Heart left ventricle (tissue), 16 donors: Measurements from ENCODE around the gene ARF4. TPM values are rescaled to one million over a fixed set of nuclear protein-coding genes. Genes with fewer than 3 reads are reported as not detected.

ENCODE experiments used
- ATAC-seq, 4 donors: fragments of 200-7000 bp; cut with Tn5 transposase; one replicate each; pipeline ENCODE4 v1.9.1; 2020 to 2022; ENCODE audit warnings: moderate library complexity in 4 of 4, mild to moderate bottlenecking in 3 of 4, moderate number of reproducible peaks in 1 of 4
- DNase-seq, 5 donors: peaks; one replicate each; pipeline ENCODE4 v3.0.0-alpha.2; 2020
- H3K27ac ChIP-seq, 12 donors: fragments of 200-600 bp; sonication (generic) in 4 of 12; one replicate each; pipeline versions ENCODE4 v1.5.0 to v1.8.0; 2016 to 2022; ENCODE audit warnings: mild to moderate bottlenecking in 2 of 12
- H3K27me3 ChIP-seq, 9 donors: fragments of 200-600 bp; sonication (generic) in 2 of 9; one replicate each; pipeline versions ENCODE4 v1.5.1 to v1.8.0; 2016 to 2022; ENCODE audit warnings: mild to moderate bottlenecking in 3 of 9
- H3K36me3 ChIP-seq, 9 donors: fragments of 200-600 bp; sonication (generic) in 2 of 9; one replicate each; pipeline versions ENCODE4 v1.5.0 to v1.8.0; 2018 to 2022; ENCODE audit warnings: mild to moderate bottlenecking in 2 of 9
- H3K4me1 ChIP-seq, 12 donors: fragments of 200-600 bp; sonication (generic) in 4 of 12; one replicate each; pipeline versions ENCODE4 v1.5.0 to v1.8.0; 2016 to 2022; ENCODE audit warnings: mild to moderate bottlenecking in 3 of 12
- H3K4me3 ChIP-seq, 12 donors: fragments of 200-600 bp; sonication (generic) in 4 of 12; one replicate each; pipeline versions ENCODE4 v1.5.0 to v1.8.0; 2017 to 2022; ENCODE audit warnings: mild to moderate bottlenecking in 9 of 12, moderate library complexity in 4 of 12
- H3K9me3 ChIP-seq, 12 donors: fragments of 200-600 bp; sonication (generic) in 4 of 12; one replicate each; pipeline versions ENCODE4 v1.5.0 to v1.8.0; 2016 to 2022; ENCODE audit warnings: mild to moderate bottlenecking in 1 of 12
- POLR2A ChIP-seq, 2 donors: fragments of 450-650 bp; IDR thresholded peaks; one replicate each; pipeline ENCODE4 v1.6.1; 2017; ENCODE audit warnings: antibody characterized with exemption in 2 of 2, mild to moderate bottlenecking in 2 of 2, moderate library complexity in 2 of 2
- WGBS, 4 donors: extraction: QIAGEN DNeasy Blood & Tissue Kit in 2 of 4; methylation state at CpG; one replicate each; pipeline versions ENCODE4 v1.1.5 to v1.1.7; 2013 to 2018; 5-methylcytosine and 5-hydroxymethylcytosine counted together
- intact Hi-C, 10 donors: fragments of 100-400 bp; cut with DNase I; formaldehyde crosslinking; loops; one replicate each; pipeline versions ENCODE4 v1.11.1 to v1.14.2; 2022
- long read RNA-seq, 3 donors: library from polyadenylated mRNA; unstranded; transcript quantifications; one replicate each; pipeline ENCODE4 v2.0.0, GENCODE V29; 2020 to 2021
- polyA plus RNA-seq, 2 donors: library from polyadenylated mRNA; stranded (reverse); fragments of 200-250 nt; gene quantifications; one replicate each; pipeline ENCODE4 v1.2.3, GENCODE V29; 2013
- total RNA-seq, 9 donors: library from RNA; depleted of rRNA in 2 of 9; stranded (reverse); fragments of >200 nt in 2 of 9; fragmentation: NEBNext Ultra II Directional in 3 of 9; extraction: Animal tissue kit (Norgen Biotek cat#: 25700) in 3 of 9; gene quantifications; one replicate each; pipeline versions ENCODE4 v1.1.0 to v1.2.4, GENCODE V29; 2016 to 2023
- TF ChIP-seq, protein P1 (sequence below), 12 donors: fragments of 200-600 bp; sonication (generic) in 4 of 12; IDR thresholded peaks; one replicate each; pipeline versions ENCODE4 v1.5.0 to v1.8.0; 2018 to 2022; ENCODE audit warnings: antibody characterized with exemption in 12 of 12, mild to moderate bottlenecking in 5 of 12
- donor health status: ischemic (EF 13 %, LVEDD 7.1; RV severe dilation, severe dysfunction).
- donor health status: healthy with polysubstance abuse.
- donor health status: DM: no; HTN: yes; CAD: no.
- donor health status: DM: no; HTN: no; CAD: no.
- donor health status: ischemic (EF 25% LVEDD 6.9; RV normal size, moderate dysfunction).
- donor health status: ischemic (EF 25% LVEDD 5.7; RV mildly dilated, moderate dysfunction).
- donor health status: healthy.
- donor health status: DM: yes; HTN: yes; CAD: no.
- donor health status: ischemic (EF 35%, LVEDD 5.7; RV mildly dilated, moderate dysfunction).
- donor health status: nonischemic (EF 11% LVEDD 7.7; RV severe dilation, severe dysfunction).
- donor health status: DM: yes; HTN: yes; CAD: no.
- donor health status: PGD.
- donor health status: ischemic (EF 29% LVEDD 5.4; RV normal size, mild dysfunction).
- donor health status: nonischemic (EF 23%, LVEDD 6.1; RV moderate dilation, normal function).

ARF4 gene
- total RNA-seq (10 to 100 TPM; 56.6 to 99.8 (median 74.6) TPM), polyA plus RNA-seq (100 to 1,000 TPM in 1 of 2 donors, 10 to 100 TPM in 1; 37.9 to 159 TPM)
- long read RNA-seq, donor 1, transcript ARF4-201 (6 exons, 1,660 nt) = major isoform, 50 of 51 reads
- long read RNA-seq, donor 1, partial matches to known transcripts = 0 of 51 reads
- long read RNA-seq, donor 1, other reads (novel, unspliced or antisense) = 1 of 51 reads
- long read RNA-seq, donor 2, transcript ARF4-201 (6 exons, 1,660 nt) = major isoform, 158 of 164 reads
- long read RNA-seq, donor 2, partial matches to known transcripts = 2 of 164 reads
- long read RNA-seq, donor 2, other reads (novel, unspliced or antisense) = 1 of 164 reads
- long read RNA-seq, donor 3, transcript ARF4-201 (6 exons, 1,660 nt) = major isoform, 43 of 45 reads
- long read RNA-seq, donor 3, partial matches to known transcripts = 0 of 45 reads
- long read RNA-seq, donor 3, other reads (novel, unspliced or antisense) = 1 of 45 reads

DNA sequence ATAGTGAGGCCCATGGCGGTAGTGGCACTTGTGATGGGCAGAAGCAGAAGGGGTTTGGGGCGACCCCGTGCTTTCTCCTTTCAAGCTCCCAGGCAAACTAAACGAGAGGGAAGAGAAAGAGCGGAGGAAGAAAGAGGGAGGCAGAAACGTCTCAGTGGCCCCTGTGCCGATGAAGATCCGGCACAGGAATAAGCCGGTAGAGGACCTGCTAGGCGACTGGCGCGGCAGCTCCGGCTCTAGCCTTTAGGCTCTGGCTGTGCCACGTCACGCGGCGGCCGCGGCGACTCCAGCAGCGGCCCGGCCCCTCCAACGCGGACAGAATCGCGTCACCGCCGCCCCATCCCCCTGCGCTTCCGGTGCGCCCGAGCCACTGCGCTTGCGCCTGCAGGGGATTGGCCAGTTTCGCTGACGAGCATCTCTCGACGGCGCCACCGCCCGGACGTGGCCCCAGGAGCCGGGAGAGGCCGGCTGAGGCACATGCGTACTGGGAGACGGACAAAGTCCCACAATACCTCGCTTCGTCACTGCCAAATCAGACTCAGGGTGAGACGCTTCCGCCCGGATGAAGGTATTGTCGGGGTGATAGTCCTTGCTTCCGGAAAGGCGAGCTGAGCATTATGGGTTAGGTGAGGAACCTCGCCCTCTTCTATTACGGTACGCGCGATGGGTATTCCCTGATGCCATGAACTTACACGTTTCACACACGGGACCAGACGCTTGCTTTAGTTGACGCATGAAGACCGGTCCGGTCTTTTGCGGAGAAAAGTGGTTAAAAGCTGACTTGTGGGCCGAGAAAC is at the start of gene ARF4:
Gene ARF4 (minus strand): TSS at position 218 of the 797 bp plus-strand sequence. CDS start 204 bp downstream, at position 14.
- Histone ChIP-seq H3K9me3 (no peaks in the 10 kb centered on the region), H3K27ac (peak within 1 kb of the TSS; percentile 87 to 99 (median 98)), H3K36me3 (peaks cover 0 to 22% (median 7%) of the 10 kb centered on the region in 9 donors), H3K4me1 (peaks cover 7 to 54% (median 49%) of the 10 kb centered on the region in 12 donors), H3K4me3 (peak within 1 kb of the TSS; percentile 67 to 96 (median 83)), H3K27me3 (no peaks in the 10 kb centered on the region)
- intact Hi-C loops = loop anchor here in 7 of 10 donors (1.0 to 5.0 kb wide), 8 partner anchors 40 to 160 kb away; partner anchors contain the start of genes PDE12 (in 5 of the 7), DENND6A (in 4 of the 7) and SLMAP (in 4 of the 7)
- ATAC-seq (peak; percentile 94 to 98 (median 96)), DNase-seq (peak; percentile 99 to 100 (median 100))
- 0 to 1% (median 0%) methylated on average over 33 to 67 of the region's 67 CpGs for WGBS, 4 donors
- TF ChIP-seq POLR2A (IDR thresholded peaks at IDR 0.05) = peak; percentile 88 to 96
- TF ChIP-seq, protein P1, sequence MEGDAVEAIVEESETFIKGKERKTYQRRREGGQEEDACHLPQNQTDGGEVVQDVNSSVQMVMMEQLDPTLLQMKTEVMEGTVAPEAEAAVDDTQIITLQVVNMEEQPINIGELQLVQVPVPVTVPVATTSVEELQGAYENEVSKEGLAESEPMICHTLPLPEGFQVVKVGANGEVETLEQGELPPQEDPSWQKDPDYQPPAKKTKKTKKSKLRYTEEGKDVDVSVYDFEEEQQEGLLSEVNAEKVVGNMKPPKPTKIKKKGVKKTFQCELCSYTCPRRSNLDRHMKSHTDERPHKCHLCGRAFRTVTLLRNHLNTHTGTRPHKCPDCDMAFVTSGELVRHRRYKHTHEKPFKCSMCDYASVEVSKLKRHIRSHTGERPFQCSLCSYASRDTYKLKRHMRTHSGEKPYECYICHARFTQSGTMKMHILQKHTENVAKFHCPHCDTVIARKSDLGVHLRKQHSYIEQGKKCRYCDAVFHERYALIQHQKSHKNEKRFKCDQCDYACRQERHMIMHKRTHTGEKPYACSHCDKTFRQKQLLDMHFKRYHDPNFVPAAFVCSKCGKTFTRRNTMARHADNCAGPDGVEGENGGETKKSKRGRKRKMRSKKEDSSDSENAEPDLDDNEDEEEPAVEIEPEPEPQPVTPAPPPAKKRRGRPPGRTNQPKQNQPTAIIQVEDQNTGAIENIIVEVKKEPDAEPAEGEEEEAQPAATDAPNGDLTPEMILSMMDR (IDR thresholded peaks at IDR 0.05) = peak in 7 of 12 donors; percentile 10 to 65 (median 42)

DNA sequence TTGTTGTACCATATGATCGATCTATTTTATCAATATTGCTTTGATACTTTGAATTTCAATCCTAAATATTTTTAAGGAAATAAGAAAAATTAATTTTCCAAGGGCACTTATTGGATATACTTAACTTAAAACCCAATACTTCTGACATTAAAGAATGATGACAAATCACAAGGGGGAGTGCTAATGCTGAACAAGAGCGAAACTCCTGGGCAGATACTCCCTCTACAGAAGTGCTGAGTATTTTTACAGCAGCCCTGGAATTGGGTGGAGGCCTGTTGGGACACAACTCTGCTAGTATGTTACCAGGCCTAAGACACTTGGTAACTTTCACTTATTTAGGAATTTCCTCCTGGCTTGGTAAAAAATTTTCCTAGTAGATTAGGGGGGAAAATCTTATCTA is 49.6 kb upstream of the ARF4 start:
- Histone ChIP-seq H3K36me3 (peaks cover 0 to 77% (median 68%) of the 10 kb centered on the region in 9 donors), H3K27ac (peak overlapping the region in 2 of 12 donors; percentile 25 to 34), H3K4me1 (peaks cover 0 to 12% (median 6%) of the 10 kb centered on the region in 12 donors), H3K4me3 (no peak overlapping the region), H3K27me3 (no peaks in the 10 kb centered on the region), H3K9me3 (peaks cover 0 to 14% (median 5%) of the 10 kb centered on the region in 12 donors)
- intact Hi-C loops = loop anchor here in 6 of 10 donors (5.0 to 10.0 kb wide), 5 partner anchors 178 to 268 kb away; no protein-coding TSS in a partner anchor
- DNase-seq (peak in 2 of 5 donors; percentile 22 to 35), ATAC-seq (peak; percentile 86 to 92 (median 89))
- WGBS, 4 donors = 51 to 69% (median 60%) methylated on average over 2 of the region's 2 CpGs
- TF ChIP-seq POLR2A (IDR thresholded peaks at IDR 0.05) = no peak
- TF ChIP-seq, protein P1 (IDR thresholded peaks at IDR 0.05) = peak in 8 of 12 donors; percentile 24 to 60 (median 41)

DNA sequence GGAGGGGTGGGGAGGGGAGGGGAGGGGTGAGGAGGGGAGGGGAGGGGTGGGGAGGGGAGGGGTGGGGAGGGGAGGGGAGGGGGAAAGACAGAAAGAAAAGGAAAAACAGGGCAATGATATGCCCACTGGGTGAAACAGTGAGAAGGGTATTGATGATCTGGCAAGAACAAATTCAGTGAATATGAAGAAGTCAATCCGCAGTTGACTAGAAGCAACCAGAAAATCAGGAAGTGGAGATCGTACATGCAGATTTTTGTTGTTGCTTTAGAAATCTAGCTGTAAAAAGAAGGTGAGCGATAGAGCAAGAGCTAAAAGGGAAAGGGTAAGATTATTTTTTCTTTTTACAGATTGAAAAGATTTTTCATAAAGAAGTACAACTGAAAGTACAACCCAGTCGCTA is 47.6 kb upstream of the ARF4 start:
- Histone ChIP-seq H3K4me1 (peaks cover 0 to 12% (median 6%) of the 10 kb centered on the region in 12 donors), H3K9me3 (peaks cover 0 to 14% (median 5%) of the 10 kb centered on the region in 12 donors), H3K27me3 (no peaks in the 10 kb centered on the region), H3K27ac (no peak overlapping the region), H3K4me3 (no peak overlapping the region), H3K36me3 (peaks cover 0 to 82% (median 68%) of the 10 kb centered on the region in 9 donors)
- no peak for DNase-seq
- intact Hi-C loops = loop anchor here in 6 of 10 donors (5.0 to 10.0 kb wide), 5 partner anchors 180 to 270 kb away; no protein-coding TSS in a partner anchor
- ATAC-seq = no peak
- WGBS, 4 donors = 92 to 94% (median 93%) methylated on average over 4 of the region's 4 CpGs
- TF ChIP-seq, protein P1 (IDR thresholded peaks at IDR 0.05) = no peak
- no peak for TF ChIP-seq POLR2A (IDR thresholded peaks at IDR 0.05)
